HG02623 (cell line): ENCODE measurements around the gene TRIM62.

Source experiments
- ATAC-seq: cut with Tn5 transposase; IDR thresholded peaks from one replicate; pipeline ENCODE4 v1.9.1; 2021; ENCODE audit warnings: moderate library complexity; ENCODE audit not compliant: unreplicated experiment

Gene TRIM62

GRCh38 chr1:33180911-33181890 lies 642 bp downstream of the TRIM62 start:
- ATAC-seq = peak; percentile 64

DNA sequence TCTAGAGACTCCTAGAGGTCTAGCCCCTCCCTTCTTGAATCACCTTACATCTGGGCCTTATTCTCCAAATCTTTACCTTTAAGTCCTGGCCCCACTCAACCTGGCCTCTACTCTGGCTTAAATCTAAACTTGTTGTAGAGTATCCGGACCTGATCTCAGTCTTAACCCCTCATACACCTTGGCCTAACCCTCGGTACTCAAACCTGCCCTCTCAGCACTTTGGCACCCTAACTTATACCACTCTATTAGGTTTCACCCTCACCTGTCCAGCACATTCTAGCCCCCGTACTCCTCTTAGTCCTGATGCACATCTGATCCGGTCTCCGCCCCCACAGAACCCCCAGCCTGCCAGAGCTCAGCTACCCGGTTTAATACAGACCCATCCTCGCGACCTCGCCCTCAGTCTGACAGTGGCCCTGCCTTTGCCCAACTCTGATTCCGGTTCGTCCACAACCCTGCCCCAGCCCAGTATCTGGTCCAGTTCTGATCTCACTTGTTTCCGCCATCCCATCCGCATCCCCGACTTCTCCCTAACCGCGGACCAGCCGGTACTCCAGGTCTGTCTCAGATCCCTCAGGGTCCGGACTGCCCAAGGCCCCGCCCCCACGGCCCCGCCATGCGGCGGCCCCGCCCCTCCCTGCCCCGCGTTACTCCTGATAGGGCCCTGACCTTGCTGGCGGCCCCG lies 1.5 kb downstream of the TRIM62 start:
- no peak for ATAC-seq

DNA sequence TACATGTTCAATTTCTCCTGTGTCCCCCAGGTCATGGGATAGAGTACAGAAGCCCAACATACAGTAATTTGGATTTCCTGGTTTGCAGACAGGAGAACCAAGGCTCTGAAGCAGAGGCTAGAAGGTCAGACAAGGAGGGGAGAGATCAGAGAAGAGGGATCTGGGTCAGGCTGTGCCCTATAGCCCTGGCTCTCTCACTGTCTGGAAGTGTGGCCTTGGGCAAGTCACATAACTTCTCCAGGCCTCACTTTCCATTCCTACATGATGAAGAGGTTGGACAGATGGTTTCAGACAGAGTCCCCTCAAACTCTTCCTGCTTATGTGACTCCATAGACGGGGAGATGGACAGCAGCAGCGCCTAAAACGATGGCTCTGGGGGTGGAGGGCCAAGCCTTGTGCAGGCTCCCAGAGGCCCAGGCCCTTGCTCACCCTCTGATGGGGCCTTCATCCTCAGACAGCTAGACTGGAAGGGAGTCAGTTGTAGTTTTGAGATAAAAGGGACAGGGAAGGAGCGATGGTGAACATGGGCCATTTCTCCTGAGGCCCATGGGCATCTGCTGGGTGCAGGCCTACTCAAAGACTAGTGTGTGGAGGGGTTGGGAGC lies 2.9 kb downstream of the TRIM62 start:
- no peak for ATAC-seq

DNA sequence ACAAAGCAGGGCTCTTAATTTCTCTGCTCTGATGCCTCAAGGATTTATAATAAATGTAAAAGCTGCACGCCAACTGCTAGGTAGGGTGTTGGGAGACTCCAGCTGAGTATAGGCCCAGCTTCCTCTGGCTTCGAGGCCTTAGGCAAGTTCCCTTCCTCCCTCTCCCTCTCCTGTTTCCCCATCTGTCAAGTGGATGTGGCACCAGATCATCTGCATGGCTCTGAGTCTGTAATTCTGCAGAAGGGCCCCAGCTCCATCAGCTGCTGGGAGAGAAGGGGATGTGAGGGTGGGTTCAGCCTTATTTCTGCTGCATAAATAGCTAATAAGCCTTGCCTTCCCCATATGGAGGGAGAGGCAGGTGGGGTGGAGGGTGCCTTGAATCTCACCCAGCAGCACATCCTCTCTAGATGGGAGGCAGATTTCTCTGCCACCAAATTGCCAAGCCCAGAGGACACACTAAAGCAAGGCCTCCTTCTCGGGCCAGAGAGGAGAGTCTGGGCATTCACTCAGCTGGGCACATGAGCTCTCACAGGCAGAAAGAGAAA lies 3.8 kb downstream of the TRIM62 start:
- no peak for ATAC-seq

- ATAC-seq = no peak
Observed at GRCh38 chr1:33176887-33177286, 5.0 kb downstream of the TRIM62 start.

DNA sequence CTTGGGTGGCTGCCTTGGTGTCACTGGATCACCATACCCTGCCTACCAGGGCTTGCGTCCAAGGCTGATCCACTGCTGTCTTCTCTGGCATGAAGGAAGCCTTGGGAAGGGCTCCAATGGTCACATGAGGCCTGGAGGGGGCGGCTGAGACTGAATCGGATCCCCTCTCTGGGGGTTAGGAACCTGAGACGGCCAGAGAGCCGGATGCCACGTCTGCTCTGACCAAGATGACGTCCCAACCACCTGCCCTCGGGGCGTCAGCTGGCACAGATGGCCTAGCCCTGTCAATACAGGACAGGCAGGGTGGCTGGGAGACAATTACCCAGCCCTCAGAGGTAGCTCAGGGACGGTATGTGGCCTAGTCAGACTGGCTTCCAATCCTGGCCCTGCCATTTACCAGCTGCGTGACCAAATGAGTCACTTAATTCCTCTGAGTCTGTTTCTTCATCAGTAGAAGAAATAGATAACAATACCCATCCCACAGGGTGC lies 5.4 kb downstream of the TRIM62 start:
- no peak for ATAC-seq

- ATAC-seq = no peak
Observed at GRCh38 chr1:33175865-33176264, 6.0 kb downstream of the TRIM62 start.

DNA sequence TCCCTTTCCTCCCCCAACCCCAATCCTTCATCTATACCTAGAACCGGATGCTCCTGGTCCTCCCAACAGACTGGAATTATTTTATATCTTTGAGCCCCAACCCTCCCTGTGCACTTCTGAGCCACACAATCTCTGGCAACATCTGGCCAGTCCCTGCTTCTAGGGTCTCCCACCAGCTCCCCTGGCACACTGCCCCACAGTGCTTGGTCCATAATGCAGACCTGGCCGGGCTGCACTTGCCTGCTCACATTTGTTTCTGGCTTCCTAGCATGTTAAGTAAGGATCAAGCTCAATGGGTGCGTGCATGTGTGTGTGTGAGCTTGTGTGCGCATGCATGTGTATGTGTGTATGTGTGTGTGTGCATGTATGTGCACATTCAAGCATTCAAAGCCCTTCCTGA lies 8.8 kb downstream of the TRIM62 start:
- ATAC-seq = no peak

DNA sequence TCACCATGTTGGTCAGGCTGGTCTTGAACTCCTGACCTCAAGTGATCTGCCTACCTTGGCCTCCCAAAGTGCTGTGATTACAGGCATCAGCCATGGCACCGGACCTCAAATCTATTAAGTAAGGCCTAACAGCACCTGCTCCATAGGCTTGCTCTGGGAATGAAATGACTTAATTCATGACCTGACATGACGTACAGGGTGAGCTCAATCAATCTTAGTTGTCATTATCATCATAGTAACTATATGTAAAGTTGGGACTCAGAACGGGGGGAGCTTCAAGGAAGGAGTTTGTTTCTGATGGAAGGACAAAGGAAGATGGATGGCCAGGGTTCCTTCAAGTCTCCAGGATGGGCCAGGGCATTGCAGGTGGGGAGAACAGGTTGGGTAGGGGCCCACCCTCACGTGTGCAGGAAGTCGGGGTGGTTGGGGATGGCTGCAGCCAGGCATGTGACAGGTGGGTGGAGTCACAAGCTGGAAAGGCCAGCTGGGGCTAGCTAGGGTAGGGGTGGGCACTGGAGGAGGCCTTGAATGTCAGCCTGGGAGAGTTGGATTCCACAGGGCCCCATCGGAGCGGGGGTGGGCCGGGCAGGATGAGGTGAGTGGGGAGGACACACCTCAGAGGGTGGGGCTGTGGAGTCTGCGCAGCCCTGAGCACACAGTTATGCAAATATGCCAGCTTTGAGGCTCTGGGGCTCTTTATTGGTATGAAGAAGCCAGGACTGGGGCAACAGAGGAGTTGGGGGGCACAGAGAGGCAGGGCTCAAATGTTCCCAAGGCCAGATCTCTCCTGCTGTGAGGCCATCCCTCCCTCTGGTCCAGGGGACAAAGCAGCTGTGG lies 9.6 kb downstream of the TRIM62 start:
- no peak for ATAC-seq

GRCh38 chr1:33170351-33171274 lies 11.2 kb downstream of the TRIM62 start:
- ATAC-seq = no peak

DNA sequence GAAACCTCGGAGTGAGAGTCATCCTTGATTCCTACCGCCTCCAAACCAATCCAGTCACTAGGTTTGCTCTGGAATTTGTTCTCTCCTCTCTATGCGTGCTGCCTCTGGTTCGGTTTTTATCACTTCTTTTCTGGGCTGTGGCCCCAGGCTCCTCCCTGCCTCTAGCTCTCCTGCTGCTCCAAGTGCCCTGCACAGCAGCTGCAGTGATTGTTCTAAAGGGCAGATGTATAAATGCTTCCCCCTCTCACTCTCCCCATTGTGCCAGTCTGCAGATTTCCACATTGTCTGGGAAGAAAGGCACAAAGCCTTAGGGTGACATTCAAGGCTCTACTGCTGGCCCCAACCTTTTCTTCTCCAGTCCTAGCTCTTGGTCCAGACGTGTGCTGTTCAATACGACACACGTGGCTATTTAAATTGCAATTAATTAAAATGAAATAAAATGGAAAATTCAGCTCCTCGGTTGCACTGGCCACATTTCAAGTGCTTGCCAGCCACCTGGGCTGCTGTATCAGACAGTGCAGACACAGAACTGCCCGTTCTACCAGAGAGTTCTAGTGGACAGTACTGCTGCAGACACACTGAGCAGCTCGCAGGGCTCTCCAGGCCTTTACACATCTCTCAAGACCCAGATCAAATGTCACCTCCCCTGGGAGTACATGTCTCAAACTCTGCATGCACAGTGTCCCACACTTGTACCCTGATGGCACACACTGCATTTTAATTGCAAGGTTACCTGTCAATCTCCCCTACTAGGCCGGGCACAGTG lies 12.4 kb downstream of the TRIM62 start:
- no peak for ATAC-seq

DNA sequence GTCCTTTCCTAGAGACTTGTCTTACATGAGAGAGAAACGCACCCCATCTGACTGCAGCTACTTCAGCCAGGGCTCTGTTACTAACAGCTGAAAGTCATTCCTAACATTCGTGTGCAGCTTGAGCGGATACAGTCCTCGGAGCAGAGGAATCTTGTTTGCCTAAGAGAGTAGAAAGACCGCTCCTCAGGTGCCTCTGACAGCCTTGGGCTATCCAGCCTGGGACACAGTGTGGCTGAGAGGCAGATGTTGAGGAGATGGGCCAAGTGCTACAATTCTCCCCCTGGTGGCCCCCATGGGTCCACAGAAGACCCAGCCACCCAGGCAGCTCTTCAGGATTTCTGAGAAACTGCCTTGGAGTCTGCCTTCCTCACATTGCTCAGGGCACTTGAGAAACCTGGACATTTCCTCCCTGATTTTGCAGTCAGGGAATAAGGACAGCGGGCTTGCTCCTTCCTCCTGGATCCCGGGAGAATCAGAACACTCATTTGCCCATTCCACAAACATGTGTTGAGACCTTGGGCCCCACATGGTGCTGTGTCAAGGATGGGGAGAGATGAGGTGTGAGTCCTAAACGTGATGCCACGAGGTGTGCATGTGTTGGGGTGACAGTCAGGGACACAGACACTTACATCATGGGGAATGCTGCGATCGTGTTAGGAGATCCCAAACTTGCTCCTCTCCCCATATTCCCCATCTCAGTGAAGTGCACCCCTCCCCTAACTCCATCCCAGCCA lies 13.1 kb downstream of the TRIM62 start:
- ATAC-seq = no peak

DNA sequence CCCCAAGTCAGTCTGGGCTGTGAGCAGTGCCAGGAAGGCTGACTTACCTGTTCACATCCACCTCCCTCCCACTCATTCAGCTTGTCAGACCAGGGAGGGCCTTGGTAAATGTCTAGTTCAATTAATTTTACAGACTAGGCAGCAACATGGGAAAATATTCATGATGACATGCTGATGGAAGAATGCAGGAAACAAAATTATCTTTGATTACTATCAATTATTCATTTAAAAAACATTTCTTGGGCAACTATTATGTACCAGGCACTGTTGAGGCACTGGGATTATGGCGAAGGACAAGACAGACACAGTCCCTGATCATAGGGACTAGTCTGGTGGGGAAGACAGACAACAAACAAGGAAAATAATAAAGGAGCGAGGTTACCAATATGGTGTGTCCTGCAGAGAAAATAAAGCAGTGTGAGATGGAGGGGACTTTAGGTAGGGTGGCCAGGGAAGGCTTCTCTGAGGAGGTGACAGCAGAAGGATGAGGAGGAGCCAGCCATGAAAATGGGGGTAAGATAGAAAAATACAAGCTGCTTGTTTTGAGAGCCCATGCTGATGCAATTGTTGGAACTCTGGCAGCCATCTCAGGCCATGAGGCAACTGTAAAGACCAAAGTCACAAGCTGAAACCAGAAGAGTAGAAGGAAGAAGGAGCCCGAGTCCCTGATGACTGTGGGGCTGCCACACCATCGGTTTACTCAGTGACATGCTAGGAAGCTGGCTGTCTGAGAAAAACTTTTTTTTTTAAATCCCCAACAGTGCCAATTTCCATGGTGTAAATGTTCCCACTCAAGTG lies 14.0 kb downstream of the TRIM62 start:
- ATAC-seq = no peak

DNA sequence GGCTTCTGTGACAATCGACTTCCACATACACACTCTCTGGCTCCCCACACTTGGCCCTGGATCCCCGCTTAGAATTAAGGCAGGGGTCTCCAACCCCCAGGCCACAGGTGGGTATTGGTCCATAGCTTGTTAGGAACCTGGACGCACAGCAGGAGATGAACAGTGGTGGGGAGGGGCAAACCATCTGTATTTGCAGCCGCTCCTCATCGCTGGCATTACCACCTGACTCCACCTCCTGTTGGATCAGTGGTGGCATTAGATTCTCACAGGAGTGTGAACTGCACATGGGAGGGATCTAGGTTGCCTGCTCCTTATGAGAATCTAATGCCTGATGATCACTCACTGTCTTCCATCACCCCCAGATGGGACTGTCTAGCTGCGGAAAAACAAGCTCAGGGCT lies 16.0 kb downstream of the TRIM62 start:
- ATAC-seq = no peak

DNA sequence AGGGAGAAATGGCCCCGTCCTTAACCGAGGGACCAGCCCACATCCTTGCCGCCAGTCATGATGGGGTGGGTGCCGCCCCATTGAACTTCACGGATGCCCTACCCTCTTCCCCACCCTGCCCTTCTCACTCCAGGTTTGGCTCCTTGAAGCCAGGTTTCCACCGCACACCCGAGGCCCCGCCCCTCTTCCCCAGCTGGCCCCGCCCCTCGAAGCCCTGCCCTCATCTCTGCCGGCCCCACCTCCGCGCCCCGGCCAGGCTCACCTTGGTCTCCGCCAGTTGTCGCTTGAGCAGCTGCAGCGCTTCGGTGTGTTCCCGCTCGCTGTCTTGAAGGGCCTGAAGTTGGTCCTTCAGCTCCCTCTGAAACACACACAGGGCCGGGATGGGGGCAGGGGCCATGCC lies 16.6 kb downstream of the TRIM62 start:
- ATAC-seq = no peak

GRCh38 chr1:33163621-33164519 lies 18.0 kb downstream of the TRIM62 start:
- ATAC-seq = no peak
